GM21423 (cell line): ENCODE measurements around the gene KANSL3.
"Not testable (repeated sequence)": the region's sequence is repeated elsewhere in the genome, so short reads cannot be mapped to it uniquely, and the experiment has no call there.

ENCODE experiments used
- ATAC-seq: cut with Tn5 transposase; IDR thresholded peaks from one replicate; pipeline ENCODE4 v1.9.1; 2021; ENCODE audit warnings: mild to moderate bottlenecking, moderate library complexity; ENCODE audit not compliant: unreplicated experiment

KANSL3 gene

DNA sequence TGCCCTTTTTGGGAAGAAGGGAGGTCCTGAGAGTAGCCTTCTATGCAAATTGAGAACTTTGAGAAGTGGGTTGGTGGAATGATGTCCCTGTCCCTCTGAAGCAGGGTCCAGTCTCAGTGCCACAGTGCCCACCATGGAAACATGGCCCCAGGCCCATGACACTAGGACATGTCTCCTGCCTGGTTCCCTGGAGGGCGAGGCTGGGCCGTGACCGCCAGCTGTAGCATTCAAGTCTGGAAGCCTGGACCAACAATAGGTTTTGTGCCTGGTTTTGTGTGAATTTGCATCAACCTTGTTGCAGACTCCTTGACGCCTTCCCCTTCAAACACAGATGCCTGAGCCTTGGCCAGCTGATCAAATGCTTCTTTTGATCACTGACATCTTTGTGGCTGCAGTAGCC, 74.1 kb downstream of the KANSL3 start:
- no peak for ATAC-seq

DNA sequence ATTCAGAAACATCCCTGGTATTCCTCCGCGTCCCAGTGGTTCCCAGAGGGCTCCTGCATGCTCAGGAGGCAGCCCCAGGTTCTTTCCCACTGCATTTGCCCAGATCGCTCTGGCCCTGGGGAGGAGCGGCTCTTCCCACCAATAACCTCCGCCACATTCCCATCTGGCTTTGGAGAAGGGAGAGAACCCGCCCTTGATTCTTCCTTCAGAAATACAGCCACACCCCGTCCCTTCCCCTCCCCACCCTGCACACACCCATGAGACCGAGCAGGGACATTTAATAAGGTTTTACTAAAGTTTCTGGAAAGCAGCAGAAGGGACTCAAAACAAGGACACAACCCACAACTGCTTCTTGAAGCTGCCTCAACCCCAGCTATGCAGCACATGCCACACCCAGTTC, 79.6 kb downstream of the KANSL3 start:
- no peak for ATAC-seq

DNA sequence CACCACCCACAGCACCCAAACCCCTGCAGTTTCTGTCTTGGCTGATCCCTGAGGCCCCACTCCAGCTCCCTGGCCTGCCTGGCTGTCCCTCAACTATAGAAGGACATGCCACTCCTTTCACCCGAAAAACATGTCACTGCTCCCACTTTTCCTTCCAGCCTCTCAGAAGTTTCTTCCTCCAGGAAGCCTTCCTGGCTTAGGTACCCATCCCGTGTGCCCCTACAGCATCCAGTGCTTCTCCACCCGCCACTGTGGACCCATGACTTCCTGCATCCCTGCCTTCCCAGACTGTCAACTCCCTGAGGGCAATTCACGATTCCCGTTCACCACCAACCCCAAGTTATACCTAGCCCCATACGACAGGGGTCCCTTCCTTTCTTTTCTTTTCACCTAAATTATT, 80.1 kb downstream of the KANSL3 start:
- no peak for ATAC-seq

DNA sequence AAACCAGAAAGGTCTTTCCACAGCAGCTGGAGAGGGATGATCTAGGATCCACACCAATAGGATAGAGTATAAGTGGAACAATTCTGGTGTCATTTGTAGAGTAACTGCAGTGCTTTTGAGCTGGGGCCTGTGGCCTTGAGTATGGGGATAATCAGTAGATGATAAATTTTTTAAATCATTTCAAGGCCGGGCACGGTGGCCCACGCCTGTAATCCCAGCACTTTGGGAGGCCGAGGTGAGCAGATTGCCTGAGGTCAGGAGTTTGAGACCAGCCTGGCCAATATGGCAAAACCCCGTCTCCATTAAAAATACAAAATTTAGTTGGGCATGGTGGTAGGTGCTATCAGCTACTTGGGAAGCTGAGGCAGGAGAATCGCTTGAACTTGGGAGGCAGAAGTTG, 80.7 kb downstream of the KANSL3 start:
- not testable (repeated sequence) for ATAC-seq

DNA sequence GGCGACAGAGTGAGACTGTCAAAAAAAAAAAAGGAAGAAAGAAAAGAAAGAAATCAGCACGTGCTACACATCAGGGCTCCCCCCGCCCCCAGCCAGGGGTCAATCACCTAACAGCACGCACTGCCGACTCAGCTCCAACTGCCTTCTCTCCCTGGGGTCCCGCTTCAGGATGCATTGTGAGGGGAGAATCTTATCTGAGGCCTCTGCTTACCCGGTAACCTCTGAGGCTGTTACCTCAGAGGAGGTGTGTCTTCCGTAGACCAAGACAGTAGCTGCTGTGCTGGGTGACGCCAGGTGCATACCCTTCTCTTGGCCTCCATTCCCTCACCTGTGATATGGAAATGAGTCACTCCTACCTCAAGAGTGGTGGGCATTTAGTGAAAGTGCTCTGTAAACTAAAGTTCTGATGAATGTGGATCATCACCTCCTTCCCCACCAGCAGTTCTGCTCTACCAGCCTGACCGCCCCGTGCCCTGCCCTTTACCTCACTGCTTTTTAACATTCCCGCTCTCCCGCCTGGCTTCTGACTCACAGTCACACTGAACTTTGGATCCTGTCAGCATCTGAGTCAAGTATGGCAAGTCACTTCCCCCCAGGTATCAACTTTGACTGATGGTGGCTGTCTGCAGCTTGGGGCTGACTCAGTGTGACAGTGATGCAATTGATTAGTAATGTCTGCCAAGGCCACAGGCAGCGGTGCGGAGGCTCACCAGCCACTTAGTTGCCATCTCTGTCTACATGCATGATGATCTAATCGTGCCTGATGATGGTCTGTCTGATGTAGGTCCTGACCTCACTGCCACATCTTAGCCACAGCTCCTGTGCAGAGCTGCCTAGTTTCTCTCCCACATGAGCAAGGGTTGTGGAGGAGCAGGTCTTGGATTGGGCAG, 81.4 kb downstream of the KANSL3 start:
- no peak for ATAC-seq

DNA sequence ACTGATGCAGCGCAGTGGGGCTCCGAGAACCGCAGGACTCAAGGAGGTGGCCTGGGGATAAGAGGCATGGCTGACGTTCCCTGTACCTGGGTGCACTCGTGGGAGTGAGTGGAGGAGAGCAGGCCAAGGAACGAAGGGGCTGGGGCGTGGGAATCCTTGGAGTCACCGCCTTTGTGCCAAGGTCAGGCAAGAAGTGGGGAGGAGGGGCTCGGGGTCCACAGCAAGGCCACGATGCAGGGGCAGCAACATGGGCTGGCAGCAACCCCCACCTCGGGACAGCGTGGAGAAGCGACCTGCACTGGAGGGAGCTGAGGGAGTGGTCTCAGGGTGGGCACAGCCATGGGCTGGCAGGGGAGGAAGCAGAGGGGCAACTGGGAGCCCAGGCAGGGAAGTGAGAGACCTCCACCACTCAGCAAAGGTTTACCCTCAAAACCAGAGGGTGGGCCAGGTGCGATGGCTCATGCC, 82.9 kb downstream of the KANSL3 start:
- ATAC-seq = no peak

DNA sequence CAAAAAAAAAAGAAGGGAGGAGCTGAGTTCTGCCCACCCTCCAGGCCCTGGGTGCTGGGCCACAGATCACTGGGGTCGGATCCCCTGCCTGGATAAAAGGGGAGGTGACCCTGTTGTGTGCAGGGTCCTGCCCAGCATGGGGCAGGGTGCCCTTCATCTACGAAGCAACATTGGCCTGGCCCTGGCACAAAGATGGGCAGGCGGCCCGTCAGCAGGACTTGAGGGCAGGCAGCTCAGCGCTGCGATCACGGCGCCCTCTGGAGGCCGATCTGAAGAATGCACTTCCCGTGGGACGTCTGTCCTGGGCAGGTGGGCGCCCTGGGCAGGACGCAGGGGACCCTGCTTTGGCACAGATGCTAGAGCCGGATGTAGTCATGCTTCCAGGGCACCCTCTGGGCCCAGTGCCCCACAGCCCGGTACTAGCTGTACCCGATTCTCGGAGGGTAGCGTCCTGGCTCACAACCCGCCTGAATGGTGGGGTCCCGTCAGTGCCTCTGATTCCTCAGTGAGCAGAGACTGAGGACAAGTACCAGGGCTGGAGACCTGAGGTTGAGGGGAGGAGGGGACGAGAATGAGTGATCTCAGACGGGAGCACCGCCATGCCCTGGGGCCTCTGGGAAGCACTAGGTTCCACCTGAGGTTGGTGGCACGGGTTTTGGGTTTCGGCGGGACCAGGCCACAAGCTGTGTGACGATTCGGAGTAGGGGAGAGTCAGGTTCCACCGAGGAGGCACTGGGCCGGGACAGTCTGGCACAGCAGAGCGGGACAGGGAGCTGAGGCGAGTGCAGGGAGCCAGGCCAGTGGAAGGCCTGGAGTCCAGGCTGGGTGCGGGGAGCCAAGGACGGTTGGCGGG, 83.6 kb downstream of the KANSL3 start:
- ATAC-seq = no peak

DNA sequence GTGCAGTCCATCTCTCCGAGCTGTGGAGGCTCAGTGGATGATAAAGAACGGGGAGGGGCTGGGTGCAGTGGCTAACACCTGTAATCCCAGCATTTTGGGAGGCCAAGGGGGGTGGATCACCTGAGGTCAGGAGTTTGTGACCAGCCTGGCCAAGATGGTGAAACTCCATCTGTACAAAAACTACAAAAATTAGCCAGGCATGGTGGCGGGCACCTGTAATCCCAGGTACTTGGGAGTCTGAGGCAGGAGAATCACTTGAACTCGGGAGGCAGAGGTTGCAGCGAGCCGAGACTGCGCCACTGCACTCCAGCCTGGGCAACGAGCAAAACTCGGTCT, 84.2 kb downstream of the KANSL3 start:
- ATAC-seq = not testable (repeated sequence)

DNA sequence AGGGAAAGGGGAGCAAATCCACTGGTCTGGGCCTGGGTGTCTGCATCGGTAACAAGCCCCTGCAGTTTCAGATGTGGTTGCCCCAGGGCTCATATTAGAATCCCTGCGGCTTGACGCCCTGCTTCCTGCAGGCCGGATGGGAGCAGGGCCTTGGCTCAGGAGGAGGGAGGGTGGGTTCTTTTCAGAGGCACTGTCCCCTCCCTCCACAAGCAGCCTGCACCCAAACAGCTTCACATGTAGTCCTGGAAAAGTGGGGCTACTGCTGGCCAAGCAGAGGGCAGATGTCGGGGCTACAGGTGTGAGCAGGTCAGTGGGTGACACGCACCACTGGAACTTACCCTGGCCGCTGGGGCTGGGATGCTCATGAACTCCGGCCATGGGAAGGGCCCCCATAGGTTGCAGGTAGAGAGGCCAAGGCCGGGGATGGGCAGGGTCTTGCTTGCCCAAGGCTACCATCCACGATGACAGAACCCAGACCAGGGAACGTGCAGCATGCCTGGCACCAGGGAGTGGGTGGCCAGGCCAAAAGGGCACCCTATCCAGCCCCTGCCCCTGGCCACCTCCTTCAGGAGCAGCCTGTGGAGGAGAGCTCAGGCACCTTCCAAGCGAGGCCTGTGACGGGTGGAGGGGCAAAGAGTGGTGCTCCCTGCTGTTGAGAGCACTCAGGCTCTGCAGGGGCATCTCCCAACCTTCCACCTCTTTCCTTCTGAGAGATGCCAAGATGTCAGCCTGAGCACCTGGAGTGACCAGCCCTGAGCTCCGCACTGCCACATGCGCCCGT, 84.7 kb downstream of the KANSL3 start:
- no peak for ATAC-seq

DNA sequence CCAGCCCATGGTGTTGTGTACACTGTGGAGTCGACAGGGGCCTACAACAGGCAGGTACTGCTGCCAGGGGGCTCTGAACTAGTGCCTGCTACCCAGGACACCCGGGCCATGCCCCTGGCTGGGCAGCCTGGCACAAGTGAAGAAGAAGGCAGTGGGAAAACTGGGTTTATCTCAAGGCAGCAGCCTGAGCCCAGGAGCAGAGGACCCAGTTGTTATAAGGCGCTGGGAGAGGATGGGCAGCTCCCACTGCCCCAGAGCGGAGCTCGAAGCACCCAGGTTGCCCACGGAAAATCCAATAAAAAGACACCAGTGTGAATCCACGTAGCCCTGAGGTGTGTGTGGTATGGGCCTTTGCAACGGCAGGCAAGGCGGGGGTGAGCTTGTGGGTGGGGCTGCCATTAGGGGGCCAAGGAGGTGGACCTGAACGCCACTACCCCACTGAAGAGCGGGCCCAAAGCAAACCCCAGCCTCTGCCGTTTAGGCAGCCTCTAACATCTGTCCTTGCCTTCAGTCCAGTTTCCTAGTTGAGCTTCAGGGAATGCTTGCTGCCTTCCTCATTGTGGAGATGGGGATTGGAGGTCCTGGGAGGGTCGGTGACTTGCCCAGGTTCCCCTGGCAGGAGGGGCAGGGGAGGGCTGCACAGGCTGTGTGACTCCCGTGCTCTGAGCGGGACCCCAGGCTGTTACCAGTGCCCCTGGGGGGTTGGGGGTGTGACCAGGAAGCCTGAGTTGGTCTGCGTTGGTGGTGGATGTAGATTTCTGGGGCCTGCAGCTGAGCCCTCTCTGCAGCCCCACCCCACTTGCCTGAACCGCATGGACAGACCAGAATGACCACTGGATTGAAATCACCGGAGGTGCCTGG, 85.6 kb downstream of the KANSL3 start:
- no peak for ATAC-seq

DNA sequence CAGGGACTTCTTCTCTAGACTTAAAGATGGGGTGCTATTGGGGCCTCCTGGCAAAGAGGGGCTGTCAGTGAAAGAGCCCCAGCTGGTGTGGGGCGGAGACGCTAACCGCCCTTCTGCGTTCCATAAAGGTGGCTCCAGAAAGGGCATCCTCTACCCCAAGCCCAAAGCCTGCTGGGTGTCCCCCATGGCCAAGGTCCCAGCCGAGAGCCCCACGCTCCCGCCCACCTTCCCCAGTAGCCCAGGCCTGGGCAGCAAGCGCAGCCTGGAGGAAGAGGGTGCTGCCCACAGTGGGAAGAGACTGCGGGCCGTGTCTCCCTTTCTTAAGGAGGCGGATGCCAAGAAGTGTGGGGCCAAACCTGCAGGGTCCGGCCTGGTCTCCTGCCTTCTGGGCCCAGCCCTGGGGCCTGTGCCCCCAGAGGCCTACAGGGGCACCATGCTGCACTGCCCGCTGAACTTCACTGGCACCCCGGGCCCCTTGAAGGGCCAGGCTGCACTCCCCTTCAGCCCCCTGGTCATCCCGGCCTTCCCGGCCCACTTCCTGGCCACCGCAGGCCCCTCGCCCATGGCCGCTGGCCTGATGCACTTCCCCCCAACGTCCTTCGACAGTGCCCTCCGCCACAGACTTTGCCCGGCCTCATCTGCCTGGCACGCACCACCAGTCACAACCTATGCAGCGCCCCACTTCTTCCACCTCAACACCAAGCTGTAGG, 86.4 kb downstream of the KANSL3 start:
- ATAC-seq = no peak

DNA sequence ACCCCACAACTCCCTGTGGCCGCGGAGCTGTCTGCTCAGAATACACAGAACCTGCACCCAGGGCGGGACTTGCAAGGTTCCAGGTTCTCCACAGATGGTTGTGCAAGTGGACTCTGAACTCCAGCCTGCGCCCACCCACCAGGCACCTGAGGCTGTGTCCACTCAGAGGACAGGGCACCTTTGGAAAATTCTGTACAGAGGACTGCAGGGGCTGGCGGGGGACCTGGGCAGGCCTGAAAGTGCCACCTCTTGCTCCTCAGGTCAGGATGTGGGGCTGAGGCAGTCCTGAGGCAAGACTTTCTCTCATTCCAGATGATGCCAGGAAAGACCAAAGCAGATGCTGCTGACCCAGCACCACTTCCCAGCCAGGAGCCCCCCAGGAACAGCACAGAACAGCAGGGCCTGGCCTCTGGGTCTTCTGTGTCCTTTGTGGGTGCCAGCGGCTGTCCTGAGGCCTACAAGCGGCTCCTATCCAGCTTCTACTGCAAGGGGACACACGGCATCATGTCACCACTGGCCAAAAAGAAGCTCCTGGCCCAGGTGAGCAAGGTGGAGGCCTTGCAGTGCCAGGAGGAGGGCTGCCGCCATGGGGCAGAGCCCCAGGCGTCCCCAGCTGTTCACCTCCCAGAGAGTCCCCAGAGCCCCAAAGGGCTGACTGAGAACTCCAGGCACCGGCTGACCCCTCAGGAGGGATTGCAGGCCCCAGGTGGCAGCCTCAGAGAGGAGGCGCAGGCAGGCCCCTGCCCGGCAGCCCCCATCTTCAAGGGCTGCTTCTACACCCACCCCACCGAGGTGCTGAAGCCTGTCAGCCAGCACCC, 87.1 kb downstream of the KANSL3 start:
- ATAC-seq = no peak

DNA sequence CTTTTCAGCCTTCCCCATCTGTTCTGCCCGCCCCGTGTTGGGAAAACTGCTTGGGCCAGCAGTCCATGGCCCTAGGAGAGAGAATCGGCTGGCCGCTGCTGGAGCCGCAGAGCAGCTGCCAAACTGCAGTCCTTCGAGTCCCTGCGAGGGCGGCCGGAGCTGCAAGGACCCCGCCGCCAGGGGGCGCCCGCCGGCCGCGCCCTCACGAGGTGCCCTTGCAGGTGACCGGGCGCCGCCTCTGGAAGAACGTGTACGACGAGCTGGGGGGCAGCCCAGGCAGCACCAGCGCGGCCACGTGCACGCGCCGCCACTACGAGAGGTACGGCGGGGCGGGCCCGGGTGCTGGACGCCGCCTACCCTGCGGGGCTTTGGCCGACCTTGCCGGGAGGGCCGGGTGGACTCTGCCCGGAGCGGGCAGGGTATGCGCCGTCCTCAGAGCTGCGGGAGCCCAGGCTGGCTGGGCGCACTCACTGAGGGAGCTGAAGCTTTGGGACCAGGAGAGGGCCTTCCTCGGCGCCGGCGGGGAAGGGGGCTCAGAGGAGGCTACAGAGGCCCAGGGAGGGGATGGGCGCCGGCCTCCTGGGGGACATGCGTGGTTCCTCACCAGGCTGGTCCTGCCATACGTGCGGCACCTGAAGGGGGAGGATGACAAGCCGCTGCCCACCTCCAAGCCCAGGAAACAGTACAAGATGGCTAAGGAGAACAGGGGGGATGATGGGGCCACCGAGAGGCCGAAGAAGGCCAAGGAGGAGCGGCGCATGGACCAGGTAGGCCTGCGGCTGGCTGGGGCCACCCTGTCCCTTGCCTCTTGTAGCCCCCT, 87.9 kb downstream of the KANSL3 start:
- ATAC-seq = no peak

DNA sequence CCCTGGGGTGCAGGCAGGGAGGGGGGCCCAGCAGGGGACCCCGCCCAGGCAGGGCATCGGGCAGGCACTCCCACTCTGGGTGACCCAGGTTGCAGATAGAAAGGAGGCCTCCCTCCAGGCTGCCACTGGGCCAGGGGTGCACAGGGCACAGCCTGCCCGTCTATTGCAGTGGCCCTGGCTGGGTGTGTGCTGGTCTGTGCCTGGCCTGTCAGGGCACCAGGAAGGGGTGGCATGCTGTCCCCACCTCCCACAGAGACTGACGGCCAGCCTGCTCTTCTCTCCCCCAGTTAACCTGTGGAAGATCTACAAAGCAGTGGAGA, 88.7 kb downstream of the KANSL3 start:
- no peak for ATAC-seq

DNA sequence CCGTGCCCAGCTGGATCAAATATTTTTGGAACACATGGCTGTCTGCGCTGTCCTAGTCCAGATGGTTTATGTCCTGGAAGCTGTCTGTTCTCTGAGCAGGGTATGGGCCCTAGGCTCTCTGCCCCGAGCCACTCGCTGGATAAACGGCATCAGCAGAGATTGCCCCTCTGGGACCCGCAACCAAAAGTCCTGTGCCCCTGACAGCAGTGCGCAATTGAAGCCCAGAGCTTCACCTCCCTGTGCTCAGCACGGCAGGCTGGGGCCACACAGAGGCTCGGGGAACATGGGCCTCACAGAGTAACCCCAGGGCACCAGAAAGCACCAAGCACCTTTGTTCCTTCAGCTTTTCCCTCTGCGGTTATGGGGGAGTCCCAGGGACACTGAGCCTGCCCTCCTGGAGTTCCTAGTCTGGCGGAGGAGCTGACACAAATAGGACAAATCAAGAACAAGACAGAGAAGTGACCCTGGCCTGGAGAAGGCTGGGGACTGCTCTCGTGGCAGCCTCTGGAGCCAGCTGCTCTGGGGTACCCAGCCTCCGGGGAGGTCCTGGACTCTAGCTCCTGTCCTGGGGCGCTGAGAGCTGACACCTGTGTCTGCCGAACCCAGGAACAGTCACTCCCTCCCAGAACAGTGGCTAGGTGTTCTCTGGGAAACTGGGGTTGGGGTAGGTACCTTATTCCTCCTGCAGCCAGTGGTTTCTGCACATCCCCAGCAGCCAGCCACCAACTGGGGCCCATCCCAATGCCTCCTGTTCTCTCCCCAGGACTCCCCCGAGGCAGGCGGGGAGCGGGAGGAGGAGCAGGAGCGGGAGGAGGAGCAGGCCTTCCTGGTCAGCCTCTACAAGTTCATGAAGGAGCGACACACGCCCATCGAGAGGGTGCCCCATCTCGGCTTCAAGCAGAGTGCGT, 89.3 kb downstream of the KANSL3 start:
- no peak for ATAC-seq

DNA sequence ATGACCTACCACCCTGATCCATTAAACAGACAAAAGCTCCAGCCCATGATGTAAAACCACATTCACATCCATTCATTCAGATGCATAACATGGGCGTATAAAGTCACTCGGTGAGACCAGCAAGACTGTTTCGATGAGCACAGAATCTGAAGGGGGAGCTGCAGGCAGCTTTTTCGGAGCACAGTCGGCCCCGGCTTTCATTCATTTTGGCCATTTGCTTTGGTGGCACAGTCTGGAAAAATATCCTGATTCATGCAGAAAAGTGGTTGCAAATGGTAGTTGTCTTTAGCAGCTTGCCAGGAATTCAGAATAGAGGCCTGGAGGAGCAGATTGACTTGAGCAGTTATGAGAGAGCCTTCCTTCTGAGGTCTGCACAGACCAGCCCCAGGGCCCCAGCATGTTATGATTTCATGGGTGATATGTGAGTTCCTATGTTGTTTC, 90.4 kb downstream of the KANSL3 start:
- no peak for ATAC-seq

DNA sequence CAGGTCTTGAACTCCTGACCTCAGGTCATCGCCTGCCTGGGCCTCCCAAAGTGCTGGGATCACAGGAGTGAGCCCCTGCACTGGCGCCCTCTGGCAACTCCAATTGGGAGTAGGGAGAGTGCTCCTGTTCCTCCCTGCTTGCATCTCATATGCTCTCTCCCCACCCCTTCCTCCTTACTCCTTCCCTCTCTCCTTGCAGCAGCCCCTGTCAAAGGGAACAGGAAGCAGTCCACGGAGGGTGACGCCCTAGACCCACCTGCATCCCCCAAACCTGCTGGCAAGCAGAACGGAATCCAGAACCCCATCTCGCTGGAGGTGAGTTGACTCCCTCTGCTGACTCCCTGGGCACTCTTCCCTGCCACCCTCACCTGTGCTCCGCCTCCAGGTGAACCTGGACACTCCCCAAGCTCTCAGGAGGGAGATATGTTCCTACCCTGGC, 90.9 kb downstream of the KANSL3 start:
- ATAC-seq = no peak
